T-helper 2 cell treated with Interferon-gamma antibody and Interleukin-4, amounts not matched to agents 5 μg/mL and 100 μg/mL, for 36 hours (primary cell): ENCODE data around the gene PNP.

Experiments
- DNase-seq: peaks from one replicate; pipeline ENCODE4 v3.0.0; 2021; ENCODE audit warnings: low spot score
- H3K27ac Mint-ChIP-seq: one replicate; pipeline ENCODE4 v1.8.0; 2021; ENCODE audit warnings: mild to moderate bottlenecking, mixed read lengths
- H3K27me3 Mint-ChIP-seq: one replicate; pipeline ENCODE4 v1.8.0; 2021; ENCODE audit warnings: low read depth, mixed read lengths
- H3K36me3 Mint-ChIP-seq: one replicate; pipeline ENCODE4 v1.8.0; 2021; ENCODE audit warnings: low read depth, mixed read lengths
- H3K4me1 Mint-ChIP-seq: one replicate; pipeline ENCODE4 v1.8.0; 2021; ENCODE audit warnings: low read depth, mixed read lengths
- H3K4me3 Mint-ChIP-seq: one replicate; pipeline ENCODE4 v1.8.0; 2022; ENCODE audit warnings: mild to moderate bottlenecking, moderate library complexity, mixed read lengths
- H3K9me3 Mint-ChIP-seq: one replicate; pipeline ENCODE4 v1.8.0; 2021; ENCODE audit warnings: mixed read lengths

PNP gene

GRCh38 chr14:20512177-20512905 lies 43.1 kb downstream of the PNP start:
- DNase-seq = no peak
- H3K9me3 Mint-ChIP-seq = no peaks in the 10 kb centered on the region
- H3K4me1 Mint-ChIP-seq = no peaks in the 10 kb centered on the region
- no peak overlapping the region for H3K4me3 Mint-ChIP-seq
- H3K27me3 Mint-ChIP-seq = peaks cover 17% of the 10 kb centered on the region
- no peak overlapping the region for H3K27ac Mint-ChIP-seq
- H3K36me3 Mint-ChIP-seq = no peaks in the 10 kb centered on the region

GRCh38 chr14:20515846-20516245 lies 46.6 kb downstream of the PNP start:
- Mint-ChIP-seq H3K36me3 (no peaks in the 10 kb centered on the region), H3K9me3 (no peaks in the 10 kb centered on the region), H3K27ac (no peak overlapping the region), H3K4me3 (no peak overlapping the region), H3K27me3 (peaks cover 17% of the 10 kb centered on the region), H3K4me1 (no peaks in the 10 kb centered on the region)
- no peak for DNase-seq

- no peak overlapping the region for H3K4me3 Mint-ChIP-seq
- no peaks in the 10 kb centered on the region for H3K9me3 Mint-ChIP-seq
- DNase-seq = no peak
- no peaks in the 10 kb centered on the region for H3K36me3 Mint-ChIP-seq
- H3K27me3 Mint-ChIP-seq = peaks cover 15% of the 10 kb centered on the region
- no peak overlapping the region for H3K27ac Mint-ChIP-seq
- no peaks in the 10 kb centered on the region for H3K4me1 Mint-ChIP-seq
Measured at GRCh38 chr14:20516921-20517320, 47.7 kb downstream of the PNP start.

- Mint-ChIP-seq H3K27me3 (peaks cover 21% of the 10 kb centered on the region), H3K4me1 (no peaks in the 10 kb centered on the region), H3K36me3 (no peaks in the 10 kb centered on the region), H3K4me3 (no peak overlapping the region), H3K9me3 (no peaks in the 10 kb centered on the region), H3K27ac (no peak overlapping the region)
- no peak for DNase-seq
Measured at GRCh38 chr14:20522332-20522731, 53.1 kb downstream of the PNP start.

GRCh38 chr14:20524027-20524426 lies 54.8 kb downstream of the PNP start:
- DNase-seq = no peak
- no peak overlapping the region for H3K4me3 Mint-ChIP-seq
- H3K4me1 Mint-ChIP-seq = no peaks in the 10 kb centered on the region
- H3K9me3 Mint-ChIP-seq = no peaks in the 10 kb centered on the region
- H3K27me3 Mint-ChIP-seq = peaks cover 34% of the 10 kb centered on the region
- H3K27ac Mint-ChIP-seq = no peak overlapping the region
- H3K36me3 Mint-ChIP-seq = no peaks in the 10 kb centered on the region
